ENCODE results near the gene LMF1.
A peak's percentile ranks its signal among the peaks of the same experiment; 100 is the strongest.

LMF1 gene

GRCh38 chr16:942436-943060 lies 28.2 kb downstream of the LMF1 start:
- in situ Hi-C loops (cut with HindIII; ENCODE audit: low pct_ligation_motif_present, low pct_unique_long_range_greater_than_20kb, low sequenced_read_pairs), result no loop called here
- DNase-seq, result no peak

- in situ Hi-C loops (cut with HindIII; ENCODE audit: low pct_ligation_motif_present, low pct_unique_long_range_greater_than_20kb, low sequenced_read_pairs), result no loop called here
- no peak for DNase-seq
Observed at GRCh38 chr16:939941-940340, 30.8 kb downstream of the LMF1 start.

GRCh38 chr16:939311-939710 lies 31.5 kb downstream of the LMF1 start:
- in situ Hi-C loops (cut with HindIII; ENCODE audit: low pct_ligation_motif_present, low pct_unique_long_range_greater_than_20kb, low sequenced_read_pairs), result no loop called here
- no peak for DNase-seq

- in situ Hi-C loops (cut with HindIII; ENCODE audit: low pct_ligation_motif_present, low pct_unique_long_range_greater_than_20kb, low sequenced_read_pairs), result no loop called here
Observed at GRCh38 chr16:938752-939151, 32.0 kb downstream of the LMF1 start.

GRCh38 chr16:938136-938535 lies 32.6 kb downstream of the LMF1 start:
- no peak for DNase-seq
- in situ Hi-C loops (cut with HindIII; ENCODE audit: low pct_ligation_motif_present, low pct_unique_long_range_greater_than_20kb, low sequenced_read_pairs), result no loop called here

More at GRCh38 chr16:938752-939151, 32.0 kb downstream of the LMF1 start:
- no peak for DNase-seq

GRCh38 chr16:937723-938122 lies 33.1 kb downstream of the LMF1 start:
- in situ Hi-C loops (cut with HindIII; ENCODE audit: low pct_ligation_motif_present, low pct_unique_long_range_greater_than_20kb, low sequenced_read_pairs), result no loop called here
- DNase-seq, result no peak

GRCh38 chr16:937311-937710 lies 33.5 kb downstream of the LMF1 start:
- in situ Hi-C loops (cut with HindIII; ENCODE audit: low pct_ligation_motif_present, low pct_unique_long_range_greater_than_20kb, low sequenced_read_pairs), result no loop called here
- no peak for DNase-seq

GRCh38 chr16:935684-936083 lies 35.1 kb downstream of the LMF1 start:
- no peak for DNase-seq
- in situ Hi-C loops (cut with HindIII; ENCODE audit: low pct_ligation_motif_present, low pct_unique_long_range_greater_than_20kb, low sequenced_read_pairs), result no loop called here

GRCh38 chr16:934178-934577 lies 36.6 kb downstream of the LMF1 start:
- DNase-seq, result no peak
- in situ Hi-C loops (cut with HindIII; ENCODE audit: low pct_ligation_motif_present, low pct_unique_long_range_greater_than_20kb, low sequenced_read_pairs), result no loop called here

GRCh38 chr16:933581-933980 lies 37.2 kb downstream of the LMF1 start:
- in situ Hi-C loops (cut with HindIII; ENCODE audit: low pct_ligation_motif_present, low pct_unique_long_range_greater_than_20kb, low sequenced_read_pairs), result no loop called here
- DNase-seq, result no peak

- in situ Hi-C loops (cut with HindIII; ENCODE audit: low pct_ligation_motif_present, low pct_unique_long_range_greater_than_20kb, low sequenced_read_pairs), result no loop called here
- DNase-seq, result no peak
Observed at GRCh38 chr16:932831-933330, 37.9 kb downstream of the LMF1 start.

GRCh38 chr16:931626-932500 lies 38.9 kb downstream of the LMF1 start:
- DNase-seq, result peak; percentile 19
- in situ Hi-C loops (cut with HindIII; ENCODE audit: low pct_ligation_motif_present, low pct_unique_long_range_greater_than_20kb, low sequenced_read_pairs), result no loop called here

GRCh38 chr16:931171-931570 lies 39.6 kb downstream of the LMF1 start:
- in situ Hi-C loops (cut with HindIII; ENCODE audit: low pct_ligation_motif_present, low pct_unique_long_range_greater_than_20kb, low sequenced_read_pairs), result no loop called here
- no peak for DNase-seq

- DNase-seq, result no peak
- in situ Hi-C loops (cut with HindIII; ENCODE audit: low pct_ligation_motif_present, low pct_unique_long_range_greater_than_20kb, low sequenced_read_pairs), result no loop called here
Observed at GRCh38 chr16:930511-930910, 40.3 kb downstream of the LMF1 start.

- no peak for DNase-seq
- in situ Hi-C loops (cut with HindIII; ENCODE audit: low pct_ligation_motif_present, low pct_unique_long_range_greater_than_20kb, low sequenced_read_pairs), result no loop called here
Observed at GRCh38 chr16:930076-930475, 40.7 kb downstream of the LMF1 start.

- in situ Hi-C loops (cut with HindIII; ENCODE audit: low pct_ligation_motif_present, low pct_unique_long_range_greater_than_20kb, low sequenced_read_pairs), result no loop called here
- no peak for DNase-seq
Observed at GRCh38 chr16:929227-930073, 41.3 kb downstream of the LMF1 start.

- in situ Hi-C loops (cut with HindIII; ENCODE audit: low pct_ligation_motif_present, low pct_unique_long_range_greater_than_20kb, low sequenced_read_pairs), result no loop called here
- no peak for DNase-seq
Observed at GRCh38 chr16:928526-928925, 42.3 kb downstream of the LMF1 start.

- in situ Hi-C loops (cut with HindIII; ENCODE audit: low pct_ligation_motif_present, low pct_unique_long_range_greater_than_20kb, low sequenced_read_pairs), result no loop called here
- DNase-seq, result no peak
Observed at GRCh38 chr16:927931-928330, 42.9 kb downstream of the LMF1 start.

GRCh38 chr16:927406-927805 lies 43.4 kb downstream of the LMF1 start:
- in situ Hi-C loops (cut with HindIII; ENCODE audit: low pct_ligation_motif_present, low pct_unique_long_range_greater_than_20kb, low sequenced_read_pairs), result no loop called here
- no peak for DNase-seq
